Stimulated activated CD8-positive, alpha-beta memory T cell treated with anti-CD3 and anti-CD28 coated beads, Interleukin-7, amount 100 ng/mL, for 4 hours (primary cell): ENCODE measurements around the gene SERPINH1.

Experiments
- DNase-seq, 2 donors: peaks; one replicate each; pipeline ENCODE4 v3.0.0-alpha.2; 2020; ENCODE audit warnings: low read depth in 2 of 2

Gene SERPINH1

GRCh38 chr11:75555079-75555811 is 6.8 kb upstream of the SERPINH1 start:
- no peak for DNase-seq

GRCh38 chr11:75556275-75556674 is 5.8 kb upstream of the SERPINH1 start:
- DNase-seq, result no peak

GRCh38 chr11:75557666-75558494 is 4.2 kb upstream of the SERPINH1 start:
- no peak for DNase-seq

- no peak for DNase-seq
Observed at GRCh38 chr11:75558939-75559843, 2.9 kb upstream of the SERPINH1 start.

GRCh38 chr11:75560644-75561043 is 1.4 kb upstream of the SERPINH1 start:
- DNase-seq, result no peak

- DNase-seq, result no peak
Observed at GRCh38 chr11:75561426-75562047, 516 bp upstream of the SERPINH1 start.

GRCh38 chr11:75562836-75563484 is 907 bp downstream of the SERPINH1 start:
- no peak for DNase-seq

- DNase-seq, result no peak
Observed at GRCh38 chr11:75563501-75563977, 1.5 kb downstream of the SERPINH1 start.

GRCh38 chr11:75563978-75564552 is 2.0 kb downstream of the SERPINH1 start:
- no peak for DNase-seq

- no peak for DNase-seq
Observed at GRCh38 chr11:75565221-75565814, 3.3 kb downstream of the SERPINH1 start.

- no peak for DNase-seq
Observed at GRCh38 chr11:75565916-75566762, 4.1 kb downstream of the SERPINH1 start.

- no peak for DNase-seq
Observed at GRCh38 chr11:75566763-75567279, 4.8 kb downstream of the SERPINH1 start.

GRCh38 chr11:75567971-75568370 is 5.9 kb downstream of the SERPINH1 start:
- no peak for DNase-seq

- DNase-seq, result no peak
Observed at GRCh38 chr11:75568616-75569219, 6.7 kb downstream of the SERPINH1 start.

- DNase-seq, result no peak
Observed at GRCh38 chr11:75570559-75571139, 8.6 kb downstream of the SERPINH1 start.

GRCh38 chr11:75571625-75572024 is 9.6 kb downstream of the SERPINH1 start:
- DNase-seq, result no peak

GRCh38 chr11:75572744-75573143 is 10.7 kb downstream of the SERPINH1 start:
- DNase-seq, result no peak
